GM12892 (cell line): ENCODE measurements around the gene MPRIP.

Source experiments
- DNase-seq: peaks from one replicate; pipeline ENCODE4 v3.0.0; 2011; ENCODE audit not compliant: insufficient read length
- FAIRE-seq: peaks from 2 replicates; lab custom pipeline; 2011; peaks lifted over from hg19 to GRCh38; lab: Jason Lieb, UNC
- POLR2A ChIP-seq: IDR thresholded peaks from 2 replicates; pipeline ENCODE4 v1.6.1; 2011; ENCODE audit warnings: low read depth, low read length, control low read depth
- POLR2AphosphoS5 ChIP-seq: IDR thresholded peaks from 2 replicates; pipeline ENCODE4 v1.6.1; 2011; ENCODE audit warnings: low read depth, low read length, control low read depth
- TAF1 ChIP-seq: IDR thresholded peaks from 2 replicates; pipeline ENCODE4 v1.6.1; 2011; ENCODE audit warnings: low read depth, mild to moderate bottlenecking, control low read depth, low read length, borderline replicate concordance

The MPRIP gene

DNA sequence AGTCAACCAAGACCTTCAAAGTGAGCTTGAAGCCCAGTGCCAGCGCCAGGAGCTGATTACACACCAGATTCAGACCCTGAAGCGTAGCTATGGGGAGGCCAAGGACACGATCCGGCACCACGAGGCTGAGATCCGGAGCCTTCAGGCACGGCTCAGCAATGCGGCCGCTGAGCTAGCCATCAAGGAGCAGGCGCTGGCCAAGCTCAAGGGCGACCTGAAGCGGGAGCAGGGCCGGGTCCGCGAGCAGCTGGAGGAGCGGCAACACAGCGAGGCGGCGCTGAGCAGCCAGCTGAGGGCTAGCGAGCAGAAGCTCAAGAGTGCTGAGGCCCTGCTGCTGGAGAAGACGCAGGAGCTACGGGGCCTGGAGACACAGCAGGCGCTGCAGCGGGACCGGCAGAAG is 121.9 kb downstream of the MPRIP start:
- DNase-seq: no peak
- no peak for TF ChIP-seq POLR2AphosphoS5
- no peak for TF ChIP-seq POLR2A
- no peak for TF ChIP-seq TAF1
- no peak for FAIRE-seq

DNA sequence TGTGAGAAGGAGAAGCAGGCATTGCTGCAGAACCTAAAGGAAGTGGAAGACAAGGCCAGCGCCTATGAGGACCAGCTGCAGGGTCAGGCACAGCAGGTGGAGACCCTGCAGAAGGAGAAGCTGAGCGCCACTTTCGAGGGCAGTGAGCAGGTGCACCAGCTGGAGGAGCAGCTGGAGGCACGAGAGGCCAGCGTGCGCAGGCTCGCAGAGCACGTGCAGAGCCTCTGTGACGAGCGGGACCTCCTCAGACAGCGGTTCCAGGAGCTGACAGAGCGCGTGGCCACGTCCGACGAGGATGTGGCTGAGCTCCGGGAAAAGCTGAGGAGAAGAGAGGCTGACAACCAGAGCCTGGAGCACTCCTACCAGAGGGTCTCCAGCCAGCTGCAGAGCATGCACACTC is 122.4 kb downstream of the MPRIP start:
- no peak for TF ChIP-seq TAF1
- TF ChIP-seq POLR2AphosphoS5: no peak
- no peak for TF ChIP-seq POLR2A
- FAIRE-seq (no peak), DNase-seq (no peak)

DNA sequence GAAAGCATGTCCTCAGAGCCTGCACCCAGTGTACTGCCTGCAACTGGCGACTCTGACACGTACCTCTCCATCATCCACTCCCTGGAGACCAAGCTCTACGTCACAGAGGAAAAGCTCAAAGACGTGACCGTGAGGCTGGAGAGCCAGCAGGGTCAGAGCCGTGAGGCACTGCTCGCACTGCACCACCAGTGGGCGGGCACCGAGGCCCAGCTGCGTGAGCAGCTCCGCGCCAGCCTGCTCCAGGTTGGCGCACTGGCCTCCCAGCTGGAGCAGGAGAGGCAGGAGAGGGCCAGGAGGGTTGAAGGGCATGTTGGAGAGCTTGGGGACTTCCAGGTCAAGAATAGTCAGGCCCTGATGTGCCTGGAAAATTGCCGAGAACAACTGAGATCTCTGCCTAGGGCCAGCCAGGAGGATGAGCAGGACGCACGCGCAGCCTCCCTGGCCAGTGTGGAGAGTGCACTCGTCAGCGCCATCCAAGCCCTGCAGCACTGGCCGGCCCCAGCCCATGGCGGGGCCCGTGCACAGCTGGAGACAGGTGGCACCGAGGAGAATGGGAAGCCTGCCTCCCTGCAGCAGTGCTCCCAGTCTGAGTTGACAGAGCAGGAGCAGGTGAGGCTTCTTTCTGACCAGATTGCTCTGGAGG is 123.5 kb downstream of the MPRIP start:
- FAIRE-seq: no peak
- DNase-seq: no peak

DNA sequence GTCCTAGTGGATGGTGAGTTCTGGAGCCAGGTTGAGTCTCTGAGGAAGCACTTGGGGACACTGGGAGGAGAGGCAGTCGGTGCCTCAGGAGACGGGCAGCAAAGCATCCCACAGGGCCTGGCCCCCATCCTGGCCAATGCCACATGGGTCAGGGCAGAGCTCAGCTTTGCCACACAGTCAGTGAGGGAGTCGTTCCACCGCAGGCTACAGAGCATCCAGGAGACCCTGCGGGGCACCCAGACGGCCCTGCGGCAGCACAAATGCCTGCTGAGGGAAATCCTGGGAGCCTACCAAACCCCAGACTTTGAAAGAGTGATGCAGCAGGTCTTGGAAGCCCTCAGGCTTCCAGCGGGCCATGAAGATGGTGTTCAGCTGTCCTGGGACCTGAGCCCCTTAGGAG is 124.2 kb downstream of the MPRIP start:
- DNase-seq (no peak), FAIRE-seq (no peak)
- TF ChIP-seq TAF1 (no peak), POLR2A (no peak), POLR2AphosphoS5 (no peak)

More for the DNA sequence above, 123.5 kb downstream of the MPRIP start:
- TF ChIP-seq POLR2AphosphoS5: no peak
- no peak for TF ChIP-seq POLR2A
- TF ChIP-seq TAF1: no peak

DNA sequence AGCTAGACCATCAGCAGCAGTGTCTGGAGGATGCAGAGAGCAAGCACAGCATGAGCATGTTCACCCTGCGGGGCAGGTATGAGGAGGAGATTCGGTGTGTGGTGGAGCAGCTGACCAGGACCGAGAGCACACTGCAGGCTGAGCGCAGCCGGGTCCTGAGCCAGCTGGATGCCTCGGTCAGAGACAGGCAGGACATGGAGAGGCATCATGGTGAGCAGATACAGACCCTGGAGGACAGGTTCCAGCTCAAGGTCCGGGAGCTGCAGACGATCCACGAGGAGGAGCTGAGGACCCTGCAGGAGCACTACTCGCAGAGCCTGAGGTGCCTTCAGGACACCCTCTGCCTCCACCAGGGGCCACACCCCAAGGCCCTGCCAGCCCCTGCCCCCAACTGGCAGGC is 125.1 kb downstream of the MPRIP start:
- FAIRE-seq (no peak), DNase-seq (no peak)
- TF ChIP-seq POLR2A: no peak
- no peak for TF ChIP-seq TAF1
- TF ChIP-seq POLR2AphosphoS5: no peak

DNA sequence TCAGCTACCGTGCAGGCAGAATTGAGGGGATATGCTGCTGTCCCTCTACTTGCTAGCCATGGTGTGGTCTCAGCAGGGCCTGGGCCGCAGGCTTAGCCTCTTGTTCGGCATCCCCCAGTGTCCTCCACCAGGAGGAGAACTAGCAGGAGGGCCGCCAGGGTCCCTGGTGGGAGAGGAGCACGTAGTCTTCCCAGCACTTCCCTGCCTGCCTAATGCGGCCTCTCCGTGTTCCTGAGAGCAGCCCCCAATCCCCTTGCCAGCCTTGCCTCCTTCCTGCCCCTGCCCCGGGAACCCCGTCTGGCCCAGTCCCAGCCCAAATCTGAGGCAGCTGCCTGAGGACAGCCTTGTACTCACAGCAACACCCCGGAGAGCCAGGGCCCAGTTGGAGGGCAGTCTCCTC is 125.7 kb downstream of the MPRIP start:
- DNase-seq (no peak), FAIRE-seq (no peak)
- TF ChIP-seq POLR2AphosphoS5: no peak

DNA sequence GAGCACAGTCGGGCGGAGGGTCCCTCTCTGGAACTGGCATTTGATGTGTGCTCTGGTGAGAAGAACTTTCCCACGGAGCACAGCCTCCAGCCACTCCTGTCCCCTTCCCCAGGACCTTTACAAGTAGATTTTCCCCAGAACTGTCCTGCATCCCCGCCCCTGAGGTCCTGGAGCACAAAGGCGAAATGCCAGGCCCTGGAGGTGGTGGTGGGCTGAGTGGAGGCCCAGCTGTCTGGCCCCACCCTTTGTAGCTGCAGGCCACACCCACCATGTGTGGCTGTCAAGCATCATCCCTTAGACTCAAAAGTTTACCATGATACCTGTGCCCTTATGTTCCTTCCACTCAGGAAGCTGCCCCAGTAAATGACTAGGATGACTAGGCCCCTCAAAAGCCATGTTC is 126.1 kb downstream of the MPRIP start:
- FAIRE-seq (no peak), DNase-seq (no peak)
- no peak for TF ChIP-seq POLR2AphosphoS5
- TF ChIP-seq TAF1: no peak
- no peak for TF ChIP-seq POLR2A

DNA sequence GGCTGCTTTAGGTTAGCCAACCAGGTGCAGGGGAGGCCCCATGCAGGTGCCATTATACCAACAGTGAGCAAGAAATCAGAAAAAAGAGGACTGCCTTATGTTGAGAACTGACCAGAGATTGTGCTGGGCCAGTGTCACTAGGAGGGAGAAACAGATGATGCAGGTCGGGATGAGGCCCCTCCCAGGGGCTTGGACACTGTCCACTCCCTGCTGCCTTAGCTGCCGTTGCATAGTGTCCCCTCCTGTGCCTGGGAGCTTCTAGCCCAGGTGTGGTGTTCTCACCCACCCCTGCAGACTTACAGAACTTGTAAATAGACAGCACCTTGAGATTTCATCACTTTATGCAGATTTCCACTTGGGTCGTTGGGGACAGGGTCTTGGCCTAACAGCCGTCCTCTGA is 127.1 kb downstream of the MPRIP start:
- DNase-seq (no peak), FAIRE-seq (no peak)
- TF ChIP-seq TAF1: no peak
- TF ChIP-seq POLR2A: no peak

DNA sequence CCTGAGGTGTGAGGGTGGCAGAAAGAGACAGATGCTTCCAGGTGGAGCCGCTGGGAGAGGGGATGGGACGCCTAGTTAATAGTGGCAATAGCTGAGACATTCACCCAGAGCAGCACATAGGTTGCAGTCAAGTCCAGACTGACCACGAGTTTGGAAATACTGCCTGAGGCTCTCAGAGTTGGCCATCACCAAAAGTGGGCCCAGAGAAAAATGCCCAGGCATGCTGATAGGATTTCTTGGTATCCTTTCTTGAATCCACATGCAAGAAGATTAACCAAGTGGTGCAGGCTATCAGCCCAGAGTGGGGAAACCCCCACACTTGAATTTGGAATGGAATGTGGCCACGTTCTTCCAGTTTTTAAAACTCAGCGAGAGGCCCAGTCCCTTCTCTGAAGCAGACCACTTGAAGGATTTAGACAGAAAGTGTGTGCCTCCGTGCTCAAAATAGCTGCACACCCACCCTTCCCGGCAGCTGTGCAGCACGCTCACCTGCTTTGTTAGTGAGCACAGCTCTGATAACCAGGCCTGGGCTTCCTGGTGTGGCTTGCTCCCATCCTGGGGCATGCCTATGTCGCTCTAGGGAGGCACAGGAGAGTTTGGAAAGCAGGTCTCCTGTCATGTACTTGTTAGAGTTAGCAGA is 128.2 kb downstream of the MPRIP start:
- DNase-seq: no peak
- TF ChIP-seq POLR2A (no peak), POLR2AphosphoS5 (no peak)
- FAIRE-seq: no peak

DNA sequence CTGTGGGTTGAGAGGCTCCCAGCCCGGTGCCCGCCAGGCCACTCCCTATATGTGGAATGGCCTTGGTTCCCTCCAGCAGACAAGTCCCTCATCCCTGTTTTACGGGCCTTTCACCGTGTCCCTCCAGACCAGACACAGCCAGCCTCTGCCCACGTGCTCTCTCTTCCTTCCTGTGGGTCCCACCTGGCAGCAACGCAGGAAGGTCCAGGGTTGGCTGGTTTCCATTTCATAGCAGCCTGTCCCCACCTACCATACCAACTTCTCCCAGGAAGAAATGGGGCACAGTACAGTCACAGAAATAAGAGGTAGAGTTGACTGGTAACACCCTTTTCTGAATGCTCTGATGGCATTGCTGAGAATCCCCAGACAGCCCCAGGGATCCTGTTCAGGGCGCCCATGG is 128.9 kb downstream of the MPRIP start:
- DNase-seq: no peak
- TF ChIP-seq POLR2A (no peak), POLR2AphosphoS5 (no peak)
- no peak for FAIRE-seq

DNA sequence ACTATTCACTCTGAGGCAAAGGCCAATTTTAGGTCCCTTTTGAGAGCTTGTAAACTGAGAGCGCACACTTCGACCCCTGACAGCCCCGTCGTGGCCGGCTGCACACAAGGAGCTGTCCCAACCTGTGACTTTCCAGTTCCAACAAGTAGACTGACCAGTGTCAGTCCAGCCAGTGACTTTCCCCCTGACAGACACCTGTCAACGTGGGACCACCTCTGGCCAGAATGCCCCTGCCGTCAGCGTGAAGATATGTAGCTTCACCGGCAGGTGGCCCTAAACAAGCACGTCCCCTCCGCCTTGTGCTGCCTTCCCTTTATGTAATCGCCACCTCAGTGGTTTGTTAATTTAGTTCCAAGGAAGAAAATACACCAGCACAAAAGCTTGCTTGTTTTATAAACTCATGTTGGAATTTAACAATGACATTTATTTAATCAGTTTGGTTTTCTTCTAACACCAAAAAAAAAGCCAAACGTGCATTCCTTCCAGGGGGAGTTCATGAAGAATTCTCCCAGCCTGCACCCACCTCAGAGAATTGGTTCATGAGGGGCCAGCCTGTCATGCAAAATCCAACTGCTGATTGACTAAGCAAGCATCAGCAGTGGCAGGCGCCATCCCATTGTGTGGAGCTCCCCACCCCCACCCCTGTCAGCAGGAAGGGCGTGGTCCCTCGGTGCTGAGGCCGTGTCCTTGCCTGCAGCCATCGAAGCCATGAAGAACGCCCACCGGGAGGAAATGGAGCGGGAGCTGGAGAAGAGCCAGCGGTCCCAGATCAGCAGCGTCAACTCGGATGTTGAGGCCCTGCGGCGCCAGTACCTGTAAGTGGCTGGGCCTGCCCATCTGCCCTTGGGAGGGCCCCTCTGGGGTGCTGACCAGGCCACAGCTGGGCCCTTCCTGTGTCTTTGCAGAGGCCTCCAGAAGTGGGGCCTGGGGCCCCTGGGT is 130.0 kb downstream of the MPRIP start:
- no peak for FAIRE-seq
- TF ChIP-seq POLR2A: no peak
- no peak for TF ChIP-seq POLR2AphosphoS5
- TF ChIP-seq TAF1: no peak

DNA sequence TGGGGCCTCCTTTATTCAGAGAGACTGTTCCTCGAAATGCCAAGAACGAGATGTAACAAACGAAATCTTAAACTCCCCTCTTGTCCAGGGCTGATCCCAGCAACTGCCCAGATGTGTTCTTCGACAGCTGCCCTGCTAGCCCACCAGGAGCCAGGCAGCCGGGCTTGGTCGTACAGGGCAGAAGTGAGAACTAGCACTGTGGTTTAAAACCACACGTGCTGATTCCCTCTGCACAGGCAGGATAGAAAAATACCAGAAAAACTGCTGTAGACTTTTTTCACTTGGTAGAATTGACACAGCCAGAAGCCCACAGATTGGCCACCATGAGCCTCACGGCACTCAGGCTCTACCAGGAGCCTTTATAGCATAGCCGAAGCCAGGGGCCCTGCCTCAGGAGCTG is 130.7 kb downstream of the MPRIP start:
- no peak for FAIRE-seq
- TF ChIP-seq POLR2A (no peak), TAF1 (no peak), POLR2AphosphoS5 (no peak)
- DNase-seq: no peak

More for the DNA sequence above, 130.0 kb downstream of the MPRIP start:
- DNase-seq: no peak
